22Rv1 (cell line): ENCODE measurements around the gene SESTD1.

Source experiments
- H3K27ac ChIP-seq: fragments of 450-650 bp; 2 replicates; pipeline ENCODE4 v1.5.1; 2017
- ZFX ChIP-seq: fragments of 450-650 bp; IDR thresholded peaks from 2 replicates; pipeline ENCODE4 v1.6.1; 2017; ENCODE audit warnings: antibody characterized with exemption, borderline replicate concordance
- TF ChIP-seq, protein P1 (sequence below): fragments of 450-650 bp; IDR thresholded peaks from 2 replicates; pipeline ENCODE4 v1.5.1; 2017; ENCODE audit warnings: mild to moderate bottlenecking

SESTD1 gene

GRCh38 chr2:179129574-179130238 lies 134.9 kb downstream of the SESTD1 start:
- no peak overlapping the region for H3K27ac ChIP-seq
- TF ChIP-seq, protein P1, sequence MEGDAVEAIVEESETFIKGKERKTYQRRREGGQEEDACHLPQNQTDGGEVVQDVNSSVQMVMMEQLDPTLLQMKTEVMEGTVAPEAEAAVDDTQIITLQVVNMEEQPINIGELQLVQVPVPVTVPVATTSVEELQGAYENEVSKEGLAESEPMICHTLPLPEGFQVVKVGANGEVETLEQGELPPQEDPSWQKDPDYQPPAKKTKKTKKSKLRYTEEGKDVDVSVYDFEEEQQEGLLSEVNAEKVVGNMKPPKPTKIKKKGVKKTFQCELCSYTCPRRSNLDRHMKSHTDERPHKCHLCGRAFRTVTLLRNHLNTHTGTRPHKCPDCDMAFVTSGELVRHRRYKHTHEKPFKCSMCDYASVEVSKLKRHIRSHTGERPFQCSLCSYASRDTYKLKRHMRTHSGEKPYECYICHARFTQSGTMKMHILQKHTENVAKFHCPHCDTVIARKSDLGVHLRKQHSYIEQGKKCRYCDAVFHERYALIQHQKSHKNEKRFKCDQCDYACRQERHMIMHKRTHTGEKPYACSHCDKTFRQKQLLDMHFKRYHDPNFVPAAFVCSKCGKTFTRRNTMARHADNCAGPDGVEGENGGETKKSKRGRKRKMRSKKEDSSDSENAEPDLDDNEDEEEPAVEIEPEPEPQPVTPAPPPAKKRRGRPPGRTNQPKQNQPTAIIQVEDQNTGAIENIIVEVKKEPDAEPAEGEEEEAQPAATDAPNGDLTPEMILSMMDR, result peak; percentile 84
- TF ChIP-seq ZFX, result no peak

GRCh38 chr2:179125404-179125803 lies 139.2 kb downstream of the SESTD1 start:
- H3K27ac ChIP-seq, result no peak overlapping the region
- TF ChIP-seq, protein P1, result no peak
- TF ChIP-seq ZFX, result no peak

- H3K27ac ChIP-seq, result no peak overlapping the region
- TF ChIP-seq, protein P1, result no peak
- TF ChIP-seq ZFX, result no peak
These were observed 140.3 kb downstream of the SESTD1 start for GRCh38 chr2:179124282-179124681.

DNA sequence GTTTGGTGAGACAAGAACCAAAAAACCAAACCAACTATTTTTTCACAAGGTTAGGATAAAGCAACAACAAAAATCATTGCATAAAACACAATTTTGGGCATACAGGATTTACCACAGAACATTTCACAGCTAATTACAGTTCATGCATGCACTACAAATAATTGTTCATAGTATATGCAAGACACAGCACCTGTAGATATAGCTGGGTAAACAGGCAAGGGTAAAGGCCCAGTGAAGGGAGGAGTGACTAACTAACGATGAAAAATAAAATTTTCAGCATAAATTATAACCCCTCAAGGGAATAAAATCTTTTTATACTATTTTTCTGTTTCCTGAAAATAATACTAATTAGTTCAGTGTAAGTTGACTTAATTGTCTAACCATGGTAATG lies 141.4 kb downstream of the SESTD1 start:
- TF ChIP-seq, protein P1, result no peak
- no peak for TF ChIP-seq ZFX

GRCh38 chr2:179107737-179108136 lies 156.9 kb downstream of the SESTD1 start:
- TF ChIP-seq, protein P1, result no peak
- H3K27ac ChIP-seq, result 0 out of 2 replicates have a peak overlapping the region, but pooled peaks have one; percentile 9

More for the DNA sequence above, 141.4 kb downstream of the SESTD1 start:
- no peak overlapping the region for H3K27ac ChIP-seq

DNA sequence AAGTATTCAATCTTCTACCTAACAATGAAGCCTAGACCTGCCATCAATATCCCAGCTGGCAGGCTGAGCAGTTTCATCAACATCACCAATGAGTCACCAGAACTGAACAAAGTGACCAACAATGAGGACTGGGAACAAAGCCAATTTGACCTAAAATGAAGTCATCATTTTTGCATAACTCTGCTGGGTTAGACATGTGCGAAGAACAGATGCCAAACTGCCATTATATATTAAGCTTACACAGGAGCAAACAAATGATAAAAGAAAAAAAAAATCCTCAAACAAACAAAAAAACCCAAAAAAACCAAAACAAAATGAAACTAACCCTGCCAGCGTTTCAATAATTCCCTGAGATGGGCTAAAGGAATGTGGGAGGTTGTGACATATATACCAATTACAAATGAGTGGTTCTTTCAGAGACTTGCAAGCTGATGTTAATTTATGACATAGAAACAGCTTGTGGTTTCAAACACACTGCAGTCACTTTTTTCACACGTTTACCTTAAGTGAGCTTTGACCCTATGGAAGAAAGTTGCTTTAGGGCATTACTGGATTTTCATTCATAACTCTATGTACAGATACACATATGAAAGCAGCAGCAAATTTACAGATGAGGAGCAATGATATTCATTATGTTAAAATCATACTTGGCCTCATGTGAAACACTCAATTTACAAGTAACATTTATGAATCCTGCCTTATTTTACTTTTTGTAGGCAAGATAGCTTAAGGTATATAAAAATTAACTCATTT lies 157.8 kb downstream of the SESTD1 start:
- no peak overlapping the region for H3K27ac ChIP-seq
- TF ChIP-seq, protein P1, result no peak
- no peak for TF ChIP-seq ZFX

- H3K27ac ChIP-seq, result no peak overlapping the region
- TF ChIP-seq, protein P1, result no peak
- no peak for TF ChIP-seq ZFX
These were observed 158.3 kb downstream of the SESTD1 start for GRCh38 chr2:179106342-179106675.
